ENCODE results near the gene HSPE1. TPM values are rescaled to one million over a fixed set of nuclear protein-coding genes. Genes with fewer than 3 reads are reported as not detected.
"Not testable (repeated sequence)": the region's sequence is repeated elsewhere in the genome, so short reads cannot be mapped to it uniquely, and the experiment has no call there.

Gene HSPE1
- total RNA-seq, 1 donor from 2014 or later: 83.7 TPM

GRCh38 chr2:197472166-197472565, 28.0 kb upstream of the HSPE1 start:
- no peak for FAIRE-seq
- H3K4me3 ChIP-seq (ENCODE audit: low read depth, low read length): no peak overlapping the region
- no peaks in the 10 kb centered on the region for H3K27me3 ChIP-seq (ENCODE audit: control insufficient read depth, insufficient read depth, low read length)
- no peak for TF ChIP-seq CTCF (IDR thresholded peaks at IDR 0.05; ENCODE audit: insufficient read depth, low read length, severe bottlenecking)
- peaks cover 7% of the 10 kb centered on the region for H3K36me3 ChIP-seq (ENCODE audit: control insufficient read depth, insufficient read depth, low read length)
- DNase-seq (ENCODE audit: low read depth): no peak

GRCh38 chr2:197477797-197478196, 22.4 kb upstream of the HSPE1 start:
- DNase-seq (ENCODE audit: low read depth) (no peak), FAIRE-seq (no peak)
- Histone ChIP-seq H3K36me3 (ENCODE audit: control insufficient read depth, insufficient read depth, low read length) (peaks cover 7% of the 10 kb centered on the region), H3K4me3 (ENCODE audit: low read depth, low read length) (no peak overlapping the region), H3K27me3 (ENCODE audit: control insufficient read depth, insufficient read depth, low read length) (no peaks in the 10 kb centered on the region)
- no peak for TF ChIP-seq CTCF (IDR thresholded peaks at IDR 0.05; ENCODE audit: insufficient read depth, low read length, severe bottlenecking)

DNA sequence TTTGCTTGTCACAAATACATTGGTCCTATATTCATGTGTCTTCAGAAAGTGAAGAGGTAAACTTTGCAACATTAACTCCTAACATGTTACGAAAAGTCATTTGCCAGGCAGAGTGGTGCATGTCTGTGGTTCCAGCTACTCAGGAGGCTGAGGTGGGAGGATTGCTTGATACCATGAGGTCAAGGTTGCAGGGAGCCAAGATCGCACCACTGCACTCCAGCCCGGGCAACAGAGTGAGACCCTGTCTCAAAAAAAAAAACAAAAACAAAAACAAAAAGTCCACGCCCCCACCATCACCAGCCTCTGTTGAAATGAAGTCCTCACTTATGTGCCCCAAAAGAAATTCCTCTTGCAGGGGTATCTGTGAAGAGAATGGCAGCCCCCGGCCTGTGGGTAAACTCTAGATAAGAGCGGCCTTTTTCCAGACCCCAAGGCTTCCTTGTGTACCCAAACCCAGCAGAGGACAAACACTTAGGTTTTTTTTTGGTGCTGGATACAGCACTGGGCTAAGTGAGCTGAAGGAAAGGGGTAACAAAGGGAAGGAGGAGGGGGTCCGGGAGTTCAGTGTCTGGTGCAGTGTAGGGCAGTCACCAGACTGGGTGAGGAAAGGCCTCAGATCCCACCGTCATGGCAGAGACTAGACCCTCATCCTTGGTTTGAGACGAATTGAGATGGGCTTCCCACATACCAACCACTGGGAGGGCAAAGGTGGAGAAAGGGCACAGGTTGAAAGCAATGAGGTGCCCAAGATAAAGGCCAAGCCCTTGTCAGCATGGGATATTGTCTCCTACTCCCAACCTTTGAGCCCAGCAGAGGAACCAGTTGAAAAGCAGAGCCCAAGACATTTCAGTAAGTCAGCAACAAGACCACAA, 19.8 kb upstream of the HSPE1 start:
- no peak for TF ChIP-seq CTCF (IDR thresholded peaks at IDR 0.05; ENCODE audit: insufficient read depth, low read length, severe bottlenecking)
- no peak for DNase-seq (ENCODE audit: low read depth)
- no peaks in the 10 kb centered on the region for H3K27me3 ChIP-seq (ENCODE audit: control insufficient read depth, insufficient read depth, low read length)
- peaks cover 2% of the 10 kb centered on the region for H3K36me3 ChIP-seq (ENCODE audit: control insufficient read depth, insufficient read depth, low read length)
- no peak for FAIRE-seq
- H3K4me3 ChIP-seq (ENCODE audit: low read depth, low read length): no peak overlapping the region

GRCh38 chr2:197484248-197484647, 15.9 kb upstream of the HSPE1 start:
- H3K27me3 ChIP-seq (ENCODE audit: control insufficient read depth, insufficient read depth, low read length); H3K4me3 ChIP-seq (ENCODE audit: low read depth, low read length); DNase-seq (ENCODE audit: low read depth); H3K36me3 ChIP-seq (ENCODE audit: control insufficient read depth, insufficient read depth, low read length); FAIRE-seq: not testable (repeated sequence)

DNA sequence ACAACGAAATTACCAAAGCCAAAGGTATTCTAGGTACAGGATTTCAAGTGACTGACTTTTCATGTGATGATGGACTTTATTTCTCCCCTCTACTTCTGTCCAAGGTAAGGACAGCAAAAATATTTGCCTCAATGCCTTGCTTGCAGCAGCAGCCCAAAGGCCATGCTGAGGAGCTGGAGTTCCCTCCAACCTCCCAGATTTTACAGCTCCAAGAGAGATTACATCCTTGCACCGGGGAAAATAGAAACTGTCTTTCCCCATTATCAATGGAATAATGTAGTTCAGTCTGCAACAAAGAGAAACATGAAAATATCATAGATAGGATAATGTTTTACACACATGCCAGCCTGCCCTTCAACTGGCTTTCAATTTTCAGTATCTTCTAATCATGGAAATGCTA, 14.0 kb upstream of the HSPE1 start:
- DNase-seq (ENCODE audit: low read depth) (no peak), FAIRE-seq (no peak)
- Histone ChIP-seq H3K4me3 (ENCODE audit: low read depth, low read length) (no peak overlapping the region), H3K36me3 (ENCODE audit: control insufficient read depth, insufficient read depth, low read length) (peaks cover 13% of the 10 kb centered on the region), H3K27me3 (ENCODE audit: control insufficient read depth, insufficient read depth, low read length) (no peaks in the 10 kb centered on the region)
- TF ChIP-seq CTCF (IDR thresholded peaks at IDR 0.05; ENCODE audit: insufficient read depth, low read length, severe bottlenecking): no peak

- DNase-seq (ENCODE audit: low read depth) (no peak), FAIRE-seq (no peak)
- peaks cover 19% of the 10 kb centered on the region for H3K36me3 ChIP-seq (ENCODE audit: control insufficient read depth, insufficient read depth, low read length)
- no peak for TF ChIP-seq CTCF (IDR thresholded peaks at IDR 0.05; ENCODE audit: insufficient read depth, low read length, severe bottlenecking)
- no peak overlapping the region for H3K4me3 ChIP-seq (ENCODE audit: low read depth, low read length)
- no peaks in the 10 kb centered on the region for H3K27me3 ChIP-seq (ENCODE audit: control insufficient read depth, insufficient read depth, low read length)
These were observed 12.8 kb upstream of the HSPE1 start for GRCh38 chr2:197487385-197487784.

Measured in bronchial epithelial cell (primary cell).